ENCODE measurements around the gene NRGN. TPM values are rescaled to one million over a fixed set of nuclear protein-coding genes. Genes with fewer than 3 reads are reported as not detected.

NRGN gene
- total and polyA plus RNA-seq, 10 donors = 12.7 to 61.2 (median 33.9) TPM

- peak; percentile 74 for DNase-seq
- H3K4me3 ChIP-seq = peak overlapping the region; percentile 1 to 61 (median 28)
- peaks cover 0 to 21% (median 15%) of the 10 kb centered on the region in 6 donors for H3K4me1 ChIP-seq
- no peaks in the 10 kb centered on the region for H3K9me3 ChIP-seq
- TF ChIP-seq POLR2A (IDR thresholded peaks at IDR 0.05) (no peak), POLR2AphosphoS5 (IDR thresholded peaks at IDR 0.05) (peak in 1 of 3 donors; percentile 9)
- H3K36me3 ChIP-seq = no peaks in the 10 kb centered on the region
- H3K27me3 ChIP-seq (replicated peaks in 1 of 7) = peaks cover 0 to 51% (median 15%) of the 10 kb centered on the region in 7 donors
- peak overlapping the region in 3 of 8 donors; percentile 11 to 36 (median 11) for H3K27ac ChIP-seq
- 1 to 2% (median 1%) methylated on average over 29 to 45 of the region's 45 CpGs for WGBS, 5 donors
- intact Hi-C loops (cut with DNase I; ENCODE audit: low total_unique reads) = no loop called here
Observed at GRCh38 chr11:124717786-124718651, 21.7 kb upstream of the NRGN start.

- peaks cover 0 to 21% (median 15%) of the 10 kb centered on the region in 6 donors for H3K4me1 ChIP-seq
- no peak overlapping the region for H3K27ac ChIP-seq
- H3K36me3 ChIP-seq = no peaks in the 10 kb centered on the region
- H3K4me3 ChIP-seq = no peak overlapping the region
- H3K27me3 ChIP-seq (replicated peaks in 1 of 7) = peaks cover 0 to 51% (median 15%) of the 10 kb centered on the region in 7 donors
- no peak for TF ChIP-seq POLR2A (IDR thresholded peaks at IDR 0.05)
- no peak for TF ChIP-seq CTCF (IDR thresholded peaks at IDR 0.05 in 8 of 11, conservative IDR thresholded peaks at IDR 0.05 in 3 of 11)
- TF ChIP-seq POLR2AphosphoS5 (IDR thresholded peaks at IDR 0.05) = no peak
- DNase-seq = no peak
- WGBS, 5 donors = 65 to 83% (median 70%) methylated on average over 14 of the region's 14 CpGs
- intact Hi-C loops (cut with DNase I; ENCODE audit: low total_unique reads) = no loop called here
- H3K9me3 ChIP-seq = no peaks in the 10 kb centered on the region
Observed at GRCh38 chr11:124718801-124719200, 20.9 kb upstream of the NRGN start.

GRCh38 chr11:124719534-124719933 lies 20.2 kb upstream of the NRGN start:
- Histone ChIP-seq H3K9me3 (no peaks in the 10 kb centered on the region), H3K27me3 (replicated peaks in 1 of 7) (peaks cover 0 to 50% (median 15%) of the 10 kb centered on the region in 7 donors), H3K27ac (no peak overlapping the region), H3K4me3 (no peak overlapping the region), H3K4me1 (peaks cover 0 to 24% (median 16%) of the 10 kb centered on the region in 6 donors), H3K36me3 (no peaks in the 10 kb centered on the region)
- TF ChIP-seq POLR2AphosphoS5 (IDR thresholded peaks at IDR 0.05) (no peak), POLR2A (IDR thresholded peaks at IDR 0.05) (no peak), CTCF (IDR thresholded peaks at IDR 0.05 in 8 of 11, conservative IDR thresholded peaks at IDR 0.05 in 3 of 11) (no peak)
- no peak for DNase-seq
- WGBS, 5 donors = 81 to 92% (median 90%) methylated on average over 2 of the region's 2 CpGs
- intact Hi-C loops (cut with DNase I; ENCODE audit: low total_unique reads) = no loop called here

- no peaks in the 10 kb centered on the region for H3K9me3 ChIP-seq
- no peak overlapping the region for H3K27ac ChIP-seq
- TF ChIP-seq POLR2A (IDR thresholded peaks at IDR 0.05) = no peak
- TF ChIP-seq POLR2AphosphoS5 (IDR thresholded peaks at IDR 0.05) = no peak
- TF ChIP-seq CTCF (IDR thresholded peaks at IDR 0.05 in 8 of 11, conservative IDR thresholded peaks at IDR 0.05 in 3 of 11) = no peak
- 18 to 31% (median 28%) methylated on average over 6 of the region's 6 CpGs for WGBS, 5 donors
- no peak overlapping the region for H3K4me3 ChIP-seq
- peaks cover 8 to 41% (median 31%) of the 10 kb centered on the region in 6 donors for H3K4me1 ChIP-seq
- H3K36me3 ChIP-seq = no peaks in the 10 kb centered on the region
- intact Hi-C loops (cut with DNase I; ENCODE audit: low total_unique reads) = no loop called here
- H3K27me3 ChIP-seq (replicated peaks in 1 of 7) = peaks cover 0 to 36% (median 15%) of the 10 kb centered on the region in 7 donors
- no peak for DNase-seq
Observed at GRCh38 chr11:124722176-124722575, 17.6 kb upstream of the NRGN start.
